GM12878 (cell line): ENCODE measurements around the gene USB1. TPM values are rescaled to one million over a fixed set of nuclear protein-coding genes. Genes with fewer than 3 reads are reported as not detected.

Experiments used
- ATAC-seq: fragments of 200-7000 bp; cut with Tn5 transposase; 3 replicates; pipeline ENCODE4 v1.9.1; 2020; ENCODE audit warnings: mild to moderate bottlenecking, moderate library complexity
- BruUV-seq: library from RNA; stranded (reverse); fragments of 400-500 nt; replicated peaks from 2 replicates; lab custom pipeline; 2021; lab: Mats Ljungman, UMichigan
- CTCF ChIA-PET: fragments of 300-600 bp; sonication (Branson Sonifier 250); formaldehyde crosslinking; extraction: SDS; loops from one replicate; lab custom pipeline; 2021; ENCODE audit warnings: inconsistent platforms; lab: Yijun Ruan, JAX
- POLR2A ChIA-PET: fragments of 350-600 bp; formaldehyde crosslinking; extraction: SDS; loops from one replicate; lab custom pipeline; 2021; ENCODE audit warnings: inconsistent platforms; lab: Charles Lee
- RAD21 ChIA-PET: fragments of 300-600 bp; sonication (Branson Sonifier 250); formaldehyde crosslinking; loops from one replicate; lab custom pipeline; 2023; ENCODE audit warnings: antibody characterized with exemption; ENCODE audit not compliant: unreplicated experiment; lab: Charles Lee
- SMC1A ChIA-PET: fragments of 300-600 bp; sonication (Branson Sonifier 250); formaldehyde crosslinking; loops from one replicate; lab custom pipeline; 2023; ENCODE audit not compliant: unreplicated experiment, uncharacterized antibody; lab: Charles Lee
- DNase-seq: peaks from one replicate; pipeline ENCODE4 v3.0.0-alpha.2; 2011; ENCODE audit warnings: low read depth, low spot score
- FAIRE-seq: peaks from 3 replicates; lab custom pipeline; 2011; peaks lifted over from hg19 to GRCh38; lab: Jason Lieb, UNC
- H2AFZ ChIP-seq: 2 replicates; pipeline ENCODE4 v1.6.0; 2011; ENCODE audit warnings: low read depth, low read length, control low read depth; ENCODE audit not compliant: control insufficient read depth
- H3K27ac ChIP-seq: 2 replicates; pipeline ENCODE4 v1.5.1; 2011; ENCODE audit warnings: control low read depth; ENCODE audit not compliant: control insufficient read depth, insufficient read depth
- H3K27me3 ChIP-seq, 2 experiments: replicated peaks in 1 of 2; 2 replicates each; pipeline versions ENCODE4 v1.6.0 to v1.6.1; 2011; ENCODE audit warnings: low read length in 1 of 2; ENCODE audit not compliant: control insufficient read depth in 2 of 2, insufficient read depth in 2 of 2
- H3K36me3 ChIP-seq, 2 experiments: 2 replicates each; pipeline ENCODE4 v1.5.1; 2011; ENCODE audit warnings: low read length in 1 of 2; ENCODE audit not compliant: control insufficient read depth in 2 of 2, insufficient read depth in 2 of 2
- H3K4me1 ChIP-seq: 2 replicates; pipeline ENCODE4 v1.6.1; 2011; ENCODE audit warnings: mild to moderate bottlenecking, low read length, moderate library complexity, mixed read lengths; ENCODE audit not compliant: control insufficient read depth, insufficient read depth
- H3K4me2 ChIP-seq: 2 replicates; pipeline ENCODE4 v1.6.0; 2011; ENCODE audit warnings: control low read depth; ENCODE audit not compliant: control insufficient read depth, insufficient read depth
- H3K4me3 ChIP-seq: fragments of 200-600 bp; sonication (generic); 2 replicates; pipeline ENCODE4 v1.5.1; 2016
- H3K79me2 ChIP-seq: 2 replicates; pipeline ENCODE4 v1.6.0; 2011; ENCODE audit warnings: low read length; ENCODE audit not compliant: control insufficient read depth, insufficient read depth
- H3K9ac ChIP-seq: 2 replicates; pipeline ENCODE4 v1.8.0; 2011; ENCODE audit warnings: low read length, control low read depth, mixed read lengths; ENCODE audit not compliant: control insufficient read depth, insufficient read depth
- H3K9me3 ChIP-seq: replicated peaks from 3 replicates; pipeline ENCODE4 v1.5.1; 2011; ENCODE audit warnings: mild to moderate bottlenecking, low read length; ENCODE audit not compliant: control insufficient read depth, insufficient read depth
- H4K20me1 ChIP-seq: 2 replicates; pipeline ENCODE4 v1.6.0; 2011; ENCODE audit not compliant: control insufficient read depth, insufficient read depth
- CHD4 ChIP-seq: fragments of 200-600 bp; sonication (generic); IDR thresholded peaks from 2 replicates; pipeline ENCODE4 v1.6.1; 2016; ENCODE audit warnings: mild to moderate bottlenecking
- ETV6 ChIP-seq, 2 experiments: fragments of 450-650 bp in 1 of 2; IDR thresholded peaks in 1 of 2; conservative IDR thresholded peaks in 1 of 2; 2 replicates each; pipeline ENCODE4 v1.6.1; 2014; ENCODE audit warnings: antibody characterized with exemption in 1 of 2, borderline replicate concordance in 1 of 2, low read depth in 1 of 2, mild to moderate bottlenecking in 1 of 2, moderate library complexity in 1 of 2
- MEF2A ChIP-seq: IDR thresholded peaks from 2 replicates; pipeline ENCODE4 v1.6.1; 2011; ENCODE audit warnings: low read depth, mild to moderate bottlenecking, low read length, moderate library complexity; ENCODE audit not compliant: insufficient read depth
- NFYB ChIP-seq: IDR thresholded peaks from 2 replicates; pipeline ENCODE4 v1.6.1; 2011; ENCODE audit warnings: low read depth, mild to moderate bottlenecking, low read length, improper control_type of control experiment, moderate library complexity; ENCODE audit not compliant: insufficient read depth
- RB1 ChIP-seq: fragments of 450-650 bp; formaldehyde crosslinking; IDR thresholded peaks from 2 replicates; pipeline ENCODE4 v1.6.1; 2017; ENCODE audit warnings: mild to moderate bottlenecking, borderline replicate concordance
- RBBP5 ChIP-seq: fragments of 200-600 bp; sonication (generic); conservative IDR thresholded peaks from 2 replicates; pipeline ENCODE4 v1.6.1; 2016
- SPI1 ChIP-seq: IDR thresholded peaks from 2 replicates; pipeline ENCODE4 v1.6.1; 2011; ENCODE audit warnings: low read depth, mild to moderate bottlenecking, low read length, moderate library complexity, borderline replicate concordance; ENCODE audit not compliant: insufficient read depth
- YY1 ChIP-seq: IDR thresholded peaks from 2 replicates; pipeline ENCODE4 v1.6.1; 2011; ENCODE audit warnings: low read depth, mild to moderate bottlenecking, low read length
- WGBS: methylation state at CpG from one replicate; pipeline ENCODE4 v1.1.6; 2016; ENCODE audit warnings: low lambda C conversion rate; ENCODE audit not compliant: insufficient replicate concordance, insufficient coverage; ENCODE audit errors: missing lambda C conversion rate; 5-methylcytosine and 5-hydroxymethylcytosine counted together
- in situ Hi-C: fragments of 300-500 bp; cut with MboI; formaldehyde crosslinking; loops from 9 replicates; pipeline ENCODE4 v1.14.3; 2018; ENCODE audit warnings: mixed read lengths
- intact Hi-C: fragments of 100-400 bp; cut with micrococcal nuclease; formaldehyde crosslinking; loops from one replicate; pipeline ENCODE4 v1.14.2; 2022; ENCODE audit not compliant: unreplicated experiment
- polyA plus RNA-seq, 11 experiments: library from polyadenylated mRNA; depleted of rRNA in 4 of 11; unstranded in 6 of 11; stranded (reverse) in 5 of 11; fragments of >200 nt; fragmentation: Nextera tagmentation in 4 of 11; fragmentation: Illumina TruSeq in 1 of 11; extraction: Ambion mirVana in 4 of 11; extraction: Trizol in 1 of 11; gene quantifications; 1 replicate in 1 of 11; 2 replicates in 10 of 11; pipeline versions ENCODE4 v1.2.1 to v1.2.3, GENCODE V29; 2011 to 2016; ENCODE audit warnings: inconsistent platforms in 2 of 11, missing spikeins in 2 of 11, low read depth in 1 of 11
- total RNA-seq, 4 experiments: library from RNA; depleted of rRNA in 3 of 4; stranded (reverse); fragments of >200 nt in 3 of 4; fragmentation: Illumina TruSeq in 1 of 4; extraction: Trizol in 1 of 4; gene quantifications; 2 replicates each; pipeline versions ENCODE4 v1.2.1 to v1.2.3, GENCODE V29; 2013 to 2021

Gene USB1
- total and polyA plus RNA-seq, 10 of the 15 experiments (the other 5 are each of a cell fraction or from before 2014, with no cell fraction given): 7.9 to 72.2 (median 41.6) TPM

DNA sequence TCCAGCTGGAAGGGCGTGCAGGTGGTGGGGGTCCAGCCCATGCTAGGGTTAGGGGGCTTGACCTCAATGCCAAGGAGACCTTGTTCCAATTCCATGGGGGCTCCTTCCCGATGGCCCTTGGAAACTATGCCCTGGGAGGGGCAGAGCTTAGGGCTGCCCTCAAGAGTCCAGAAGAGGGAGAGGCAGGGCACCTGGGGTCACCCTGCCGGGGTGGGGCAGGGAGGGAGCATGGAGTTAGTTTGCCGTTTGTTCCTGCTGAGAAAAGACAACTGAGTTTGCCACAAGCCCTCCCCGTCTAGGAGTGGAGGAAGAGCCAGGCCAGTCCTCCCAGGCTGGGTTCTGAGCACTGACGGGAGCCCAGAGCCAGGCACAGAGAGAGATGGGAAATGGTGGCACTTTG is 45.7 kb downstream of the USB1 start (continued):
- no peak for TF ChIP-seq RBBP5
- TF ChIP-seq MEF2A: no peak
- no peak for TF ChIP-seq CHD4
- no peak for TF ChIP-seq ETV6 (conservative IDR thresholded peaks at IDR 0.05 in 1 of 2, IDR thresholded peaks at IDR 0.05 in 1 of 2; ENCODE audit: borderline replicate concordance in 1 of 2, low read depth in 1 of 2)

DNA sequence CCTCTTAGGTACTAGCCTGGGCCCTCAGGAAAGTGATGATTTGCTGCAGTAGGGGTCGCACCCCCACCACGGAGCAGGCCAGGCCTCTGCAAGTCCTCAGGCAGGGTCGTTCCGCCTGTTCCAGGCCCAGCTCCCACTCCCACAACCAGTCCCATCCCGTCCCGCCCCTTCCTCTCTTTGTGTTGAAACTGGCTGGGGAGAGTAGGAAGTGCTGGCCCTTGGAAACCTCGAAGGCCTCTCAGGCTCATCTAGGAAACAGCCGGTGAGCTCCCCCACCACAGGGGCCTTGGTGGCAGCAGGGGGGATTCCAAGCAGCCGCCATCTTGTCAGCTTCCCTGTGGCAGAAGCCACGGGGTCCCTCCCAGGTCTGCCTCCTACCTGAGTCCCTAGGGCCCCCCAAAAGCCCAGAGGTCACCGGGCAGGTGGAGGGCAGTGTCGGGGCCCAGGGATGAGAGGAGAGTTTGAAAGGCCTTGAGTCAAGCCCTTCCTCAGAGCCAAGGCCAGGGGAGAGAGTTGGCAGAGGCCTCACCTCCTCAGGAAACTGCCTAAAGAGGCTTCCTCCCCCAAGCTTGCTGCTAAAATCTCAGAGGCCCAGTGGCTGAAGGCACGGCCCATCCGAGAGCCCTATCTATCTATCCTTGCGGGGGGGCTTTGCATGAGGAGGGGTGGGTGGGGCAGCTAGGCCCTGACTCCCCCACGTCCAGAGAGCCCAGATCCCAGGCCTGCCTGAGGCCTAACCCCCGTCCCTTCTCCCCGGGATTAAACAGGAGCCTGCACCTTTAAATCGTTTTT is 46.5 kb downstream of the USB1 start:
- POLR2A ChIA-PET: no interaction called here
- in situ Hi-C loops: no loop called here

More for the DNA sequence above, 46.5 kb downstream of the USB1 start:
- Histone ChIP-seq H2AFZ (no peak overlapping the region), H4K20me1 (no peaks in the 10 kb centered on the region), H3K9ac (no peak overlapping the region), H3K36me3 (no peaks in the 10 kb centered on the region), H3K4me1 (no peaks in the 10 kb centered on the region), H3K4me3 (no peak overlapping the region), H3K9me3 (no peaks in the 10 kb centered on the region), H3K27me3 (no peaks in the 10 kb centered on the region), H3K79me2 (no peaks in the 10 kb centered on the region), H3K4me2 (no peak overlapping the region), H3K27ac (no peak overlapping the region)
- ATAC-seq (no peak), FAIRE-seq (no peak), DNase-seq (no peak)
- RAD21 ChIA-PET: interaction anchor here (1.4 kb wide), 1 partner anchor 74 kb away, joined by 4 read pairs; no protein-coding TSS in a partner anchor
- CTCF ChIA-PET: interaction anchor here (1.0 kb wide), 1 partner anchor 80 kb away, joined by 3 read pairs; no protein-coding TSS in a partner anchor
- no TSS peak for BruUV-seq
- 37% methylated on average over 19 of the region's 19 CpGs for WGBS
- intact Hi-C loops: no loop called here
- no peak for TF ChIP-seq RB1
- no peak for TF ChIP-seq NFYB
- no peak for TF ChIP-seq SPI1
- 0 out of 2 replicates have a peak, but pooled peaks have one; percentile 8 for TF ChIP-seq YY1
- SMC1A ChIA-PET: no interaction called here
